GM13977 (cell line): ENCODE results near the gene MAPK1IP1L.

Experiments used
- DNase-seq: peaks from one replicate; pipeline ENCODE4 v3.0.0; 2012; ENCODE audit warnings: low spot score
- in situ Hi-C: fragments of 300-500 bp; cut with MboI; formaldehyde crosslinking; loops from one replicate; pipeline ENCODE4 v1.12.0; 2022; ENCODE audit warnings: low sequenced_read_pairs, low pct_unique_long_range_greater_than_20kb, mixed read lengths, inconsistent platforms; ENCODE audit not compliant: unreplicated experiment
- TF ChIP-seq, protein P1 (sequence below): IDR thresholded peaks from 2 replicates; pipeline ENCODE4 v1.5.1; 2012; ENCODE audit warnings: mild to moderate bottlenecking, control low read depth; ENCODE audit not compliant: insufficient read depth; ENCODE audit errors: extremely low read depth, missing control alignments

Gene MAPK1IP1L

DNA sequence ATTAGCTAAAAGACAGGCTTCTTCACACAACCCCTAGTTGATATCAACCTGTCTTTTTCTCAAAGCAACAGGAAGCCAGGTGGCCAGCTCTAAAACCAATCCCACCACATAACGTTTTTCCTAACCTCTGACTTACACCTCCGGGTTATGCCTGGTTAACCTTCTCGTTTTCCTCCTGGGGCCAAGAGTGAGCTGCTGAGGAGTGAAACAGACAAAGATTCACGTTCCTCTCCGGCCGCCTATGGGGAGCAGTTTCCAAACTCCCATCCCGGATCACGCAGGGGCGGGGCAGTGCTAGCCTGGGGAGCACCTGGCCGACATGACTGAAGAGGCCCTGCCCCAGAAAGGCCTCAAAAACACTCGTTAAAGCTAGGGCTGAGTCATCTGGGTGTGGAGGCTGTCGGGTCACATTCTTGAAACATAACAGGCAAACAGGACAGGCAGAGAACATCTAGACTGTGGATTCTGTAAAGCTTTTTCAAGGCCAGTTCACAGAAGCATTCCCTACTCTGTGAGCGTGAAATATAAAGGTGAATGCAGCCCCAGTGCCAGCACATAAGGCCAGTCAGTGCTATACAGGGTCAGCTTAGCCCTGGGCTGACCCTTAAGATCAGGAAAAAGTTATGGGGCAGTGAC, 51.7 kb downstream of the MAPK1IP1L start:
- in situ Hi-C loops, result no loop called here
- no peak for DNase-seq
- TF ChIP-seq, protein P1, sequence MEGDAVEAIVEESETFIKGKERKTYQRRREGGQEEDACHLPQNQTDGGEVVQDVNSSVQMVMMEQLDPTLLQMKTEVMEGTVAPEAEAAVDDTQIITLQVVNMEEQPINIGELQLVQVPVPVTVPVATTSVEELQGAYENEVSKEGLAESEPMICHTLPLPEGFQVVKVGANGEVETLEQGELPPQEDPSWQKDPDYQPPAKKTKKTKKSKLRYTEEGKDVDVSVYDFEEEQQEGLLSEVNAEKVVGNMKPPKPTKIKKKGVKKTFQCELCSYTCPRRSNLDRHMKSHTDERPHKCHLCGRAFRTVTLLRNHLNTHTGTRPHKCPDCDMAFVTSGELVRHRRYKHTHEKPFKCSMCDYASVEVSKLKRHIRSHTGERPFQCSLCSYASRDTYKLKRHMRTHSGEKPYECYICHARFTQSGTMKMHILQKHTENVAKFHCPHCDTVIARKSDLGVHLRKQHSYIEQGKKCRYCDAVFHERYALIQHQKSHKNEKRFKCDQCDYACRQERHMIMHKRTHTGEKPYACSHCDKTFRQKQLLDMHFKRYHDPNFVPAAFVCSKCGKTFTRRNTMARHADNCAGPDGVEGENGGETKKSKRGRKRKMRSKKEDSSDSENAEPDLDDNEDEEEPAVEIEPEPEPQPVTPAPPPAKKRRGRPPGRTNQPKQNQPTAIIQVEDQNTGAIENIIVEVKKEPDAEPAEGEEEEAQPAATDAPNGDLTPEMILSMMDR, result no peak

DNA sequence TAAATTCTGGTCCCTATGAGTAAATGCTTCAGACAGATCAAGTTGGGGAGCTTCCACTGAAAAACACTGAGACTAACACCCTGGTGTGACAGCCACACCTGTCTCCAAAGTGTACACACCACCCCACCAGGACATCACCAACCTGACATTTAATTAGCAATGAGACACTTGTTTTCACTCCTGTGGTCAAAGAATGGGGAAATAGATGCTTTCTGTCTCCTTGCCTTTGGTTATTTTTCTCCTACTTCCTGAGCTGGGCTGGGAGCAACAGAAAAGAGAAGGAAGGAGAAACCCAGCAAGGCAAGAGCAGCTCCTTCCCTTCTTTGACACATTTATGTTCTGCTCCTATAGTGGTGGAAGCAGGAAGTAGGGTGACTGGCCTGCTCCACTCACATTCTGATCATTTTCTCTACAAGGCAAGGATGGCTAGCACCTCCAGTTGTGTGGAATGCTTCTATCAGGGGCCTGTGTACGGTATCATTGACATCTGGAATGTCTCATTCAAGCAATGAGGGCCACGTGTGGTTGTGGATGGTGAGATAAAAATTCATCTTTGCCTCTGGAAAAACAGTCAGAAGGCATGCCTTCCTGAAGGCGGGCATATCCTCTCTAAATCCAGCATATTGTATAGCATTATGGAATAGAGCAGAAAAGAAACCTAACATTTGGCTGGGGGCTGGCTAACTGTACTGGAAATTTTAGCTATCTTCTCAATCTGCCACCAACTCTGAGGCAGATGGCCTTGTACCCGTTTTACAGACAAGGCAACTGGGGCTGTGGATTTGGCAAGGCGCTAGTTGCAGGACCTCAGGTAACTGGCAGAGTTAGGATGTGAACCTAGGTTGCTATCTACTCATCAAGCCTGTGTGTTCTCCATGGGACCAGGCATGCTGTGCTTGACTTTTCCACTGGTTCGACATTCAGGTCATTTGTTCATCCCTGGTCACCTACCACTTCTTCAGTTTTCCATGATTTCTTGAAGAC, 52.8 kb downstream of the MAPK1IP1L start:
- TF ChIP-seq, protein P1, result no peak
- no peak for DNase-seq
- in situ Hi-C loops, result no loop called here

DNA sequence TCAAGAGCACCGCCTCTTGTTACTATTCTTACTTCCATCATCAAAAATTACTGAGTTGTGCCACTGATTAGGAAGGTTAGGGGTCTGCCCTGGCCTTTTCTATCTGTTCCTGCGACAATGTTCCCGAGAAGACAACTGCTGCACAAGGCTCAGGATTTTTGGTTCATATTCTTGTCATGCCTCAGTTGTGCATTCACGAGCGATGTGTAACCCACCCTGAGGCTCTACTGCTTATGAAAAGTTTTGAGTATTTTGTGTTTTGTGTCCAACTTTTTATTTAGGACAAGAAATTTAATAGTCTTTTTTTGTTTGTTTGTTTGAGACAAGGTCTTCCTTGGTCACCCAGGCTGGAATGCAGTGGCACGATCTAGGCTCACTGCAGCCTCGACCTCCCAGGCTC, 54.5 kb downstream of the MAPK1IP1L start:
- no peak for DNase-seq
- in situ Hi-C loops, result no loop called here
- TF ChIP-seq, protein P1, result no peak

DNA sequence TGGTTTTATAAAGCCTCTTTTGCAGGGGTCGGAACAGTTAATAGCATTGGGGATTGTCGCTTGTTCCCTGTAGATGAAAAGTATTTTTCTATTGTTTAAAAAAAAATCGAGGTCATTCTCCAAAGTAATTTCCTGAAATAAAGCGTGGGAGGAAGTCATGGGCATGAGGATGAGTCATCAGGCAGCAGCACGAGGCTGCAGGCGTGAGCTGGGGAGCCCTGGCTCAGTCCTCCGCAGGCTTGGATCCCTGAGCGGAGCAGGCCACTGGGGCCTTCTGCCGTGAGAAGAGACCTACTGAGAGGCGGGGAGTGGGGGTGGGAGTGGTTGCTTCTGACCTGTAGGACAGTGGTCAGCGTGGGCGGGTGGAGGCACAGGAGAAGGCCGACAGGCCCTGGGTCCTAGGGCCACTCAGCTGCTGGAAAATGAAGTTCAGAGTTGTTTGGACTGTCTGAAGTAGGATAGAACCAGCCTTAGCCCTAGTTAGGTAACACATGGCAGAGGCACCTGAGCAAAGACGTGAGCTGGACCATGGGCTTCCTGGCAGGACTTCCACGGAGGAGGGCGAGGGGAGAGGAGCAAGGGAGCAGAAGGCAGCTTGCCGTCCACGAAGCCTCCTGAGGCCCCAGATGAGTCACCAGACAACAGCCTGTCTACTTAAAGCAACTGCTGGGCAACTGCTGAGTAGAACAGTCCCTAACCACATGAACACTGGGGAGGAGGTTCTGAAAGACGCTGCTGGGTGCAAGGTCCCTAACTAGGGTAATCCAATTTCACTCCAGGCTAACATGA, 56.5 kb downstream of the MAPK1IP1L start:
- TF ChIP-seq, protein P1, result no peak
- peak; percentile 71 for DNase-seq
- in situ Hi-C loops, result no loop called here

DNA sequence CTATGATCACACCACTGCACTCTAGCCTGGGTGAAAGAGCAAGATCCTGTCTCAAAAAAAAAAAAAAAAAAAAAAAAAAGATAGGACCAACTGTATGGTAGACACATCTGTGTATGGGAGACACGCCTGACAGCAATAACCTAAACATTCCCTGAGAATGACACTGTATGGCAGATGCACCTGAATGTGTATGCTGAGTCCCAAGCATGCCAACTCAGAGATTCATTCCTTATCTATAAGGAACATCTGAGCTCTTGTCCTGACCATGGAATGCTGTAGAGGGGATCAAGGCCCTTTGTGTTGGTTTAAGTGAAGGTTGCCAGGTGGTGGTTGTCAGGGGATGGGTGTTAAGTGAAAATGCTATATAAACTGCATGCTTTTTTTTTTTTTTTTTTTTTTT, 58.4 kb downstream of the MAPK1IP1L start:
- in situ Hi-C loops, result no loop called here
- TF ChIP-seq, protein P1, result no peak
- DNase-seq, result no peak

DNA sequence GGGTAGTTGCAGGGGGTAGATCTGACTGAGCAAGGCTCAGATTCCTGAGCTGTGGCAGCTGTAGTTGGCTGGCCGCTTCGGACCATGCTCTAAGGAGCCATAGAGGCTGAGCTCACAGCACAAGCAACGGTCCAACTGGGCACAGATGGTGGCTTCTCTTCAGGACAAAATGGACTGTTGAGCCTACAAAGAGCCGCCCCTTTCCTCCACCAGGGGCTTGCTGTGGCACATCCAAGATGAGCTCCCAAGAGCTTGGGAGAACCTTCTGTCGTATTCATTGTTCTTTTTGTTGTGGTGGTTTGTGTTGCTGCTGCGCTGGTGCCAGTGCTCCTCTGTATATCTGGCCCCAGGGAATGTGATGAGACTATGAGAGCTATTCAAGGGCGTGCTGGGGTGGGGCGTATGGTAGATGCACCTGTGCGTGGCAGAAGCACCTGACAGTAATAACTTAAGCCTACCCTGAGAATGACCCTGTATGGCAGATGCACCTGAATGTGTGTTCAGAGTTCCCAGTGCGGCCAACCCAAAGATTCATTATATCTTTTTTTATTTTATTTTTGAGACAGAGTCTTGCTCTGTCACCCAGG, 59.8 kb downstream of the MAPK1IP1L start:
- TF ChIP-seq, protein P1, result no peak
- DNase-seq, result no peak
- in situ Hi-C loops, result no loop called here
